Neural cell (in vitro differentiated cells): ENCODE measurements around the gene DGKZ. TPM values are rescaled to one million over a fixed set of nuclear protein-coding genes. Genes with fewer than 3 reads are reported as not detected.

Experiments
- H2AFZ ChIP-seq: fragments of 200-600, 300-800 bp; sonication (generic), shearing (Covaris generic); 2 replicates; pipeline ENCODE4 v1.6.0; 2014; ENCODE audit warnings: low read depth, mild to moderate bottlenecking, antibody characterized with exemption, low read length, moderate library complexity
- H3F3A ChIP-seq: fragments of 200-600 bp; shearing (Covaris generic); 2 replicates; pipeline ENCODE4 v1.6.1; 2016; ENCODE audit warnings: mild to moderate bottlenecking, moderate library complexity, mixed read lengths, antibody characterized with exemption, low read length; ENCODE audit not compliant: insufficient read depth, poor library complexity, severe bottlenecking
- H3K27ac ChIP-seq: fragments of 200-600, 300-800 bp; sonication (generic), shearing (Covaris generic); 2 replicates; pipeline ENCODE4 v1.5.1; 2014; ENCODE audit warnings: mild to moderate bottlenecking, low read length, moderate library complexity
- H3K27me3 ChIP-seq: fragments of 300-800, 200-600 bp; sonication (generic), shearing (Covaris generic); 2 replicates; pipeline ENCODE4 v1.6.0; 2014; ENCODE audit warnings: mild to moderate bottlenecking, low read depth, low read length, moderate library complexity; ENCODE audit not compliant: insufficient read depth
- H3K36me3 ChIP-seq: fragments of 300-800, 200-600 bp; sonication (generic), shearing (Covaris generic); 2 replicates; pipeline ENCODE4 v1.5.1; 2014; ENCODE audit warnings: mild to moderate bottlenecking, antibody characterized with exemption, low read length, moderate library complexity; ENCODE audit not compliant: insufficient read depth
- H3K4me2 ChIP-seq: fragments of 300-800, 200-600 bp; sonication (generic), shearing (Covaris generic); 2 replicates; pipeline ENCODE4 v1.6.0; 2014; ENCODE audit warnings: mild to moderate bottlenecking, low read length
- H3K4me3 ChIP-seq: fragments of 300-800, 200-600 bp; sonication (generic), shearing (Covaris generic); 2 replicates; pipeline ENCODE4 v1.5.1; 2014; ENCODE audit warnings: mild to moderate bottlenecking, low read length, moderate library complexity
- H3K79me2 ChIP-seq: fragments of 200-600 bp; shearing (Covaris generic); replicated peaks from 2 replicates; pipeline ENCODE4 v1.6.0; 2014; ENCODE audit warnings: mild to moderate bottlenecking, low read length, moderate library complexity; ENCODE audit not compliant: insufficient read depth
- H3K9ac ChIP-seq: fragments of 300-800, 200-600 bp; sonication (generic), shearing (Covaris generic); 2 replicates; pipeline ENCODE4 v1.6.1; 2016; ENCODE audit warnings: mild to moderate bottlenecking, low read length, mixed read lengths
- H3K9me2 ChIP-seq: fragments of 200-600 bp; shearing (Covaris generic); 2 replicates; pipeline ENCODE4 v1.6.1; 2016; ENCODE audit warnings: mild to moderate bottlenecking, low read length, mixed read lengths; ENCODE audit not compliant: insufficient read depth
- H3K9me3 ChIP-seq: fragments of 200-600, 300-800 bp; sonication (generic), shearing (Covaris generic); 2 replicates; pipeline ENCODE4 v1.6.1; 2016; ENCODE audit warnings: mild to moderate bottlenecking, mixed run types, low read length, moderate library complexity, mixed read lengths
- H4K20me1 ChIP-seq: fragments of 200-600 bp; shearing (Covaris generic); 2 replicates; pipeline ENCODE4 v1.6.1; 2016; ENCODE audit warnings: mild to moderate bottlenecking, mixed run types; ENCODE audit not compliant: insufficient read depth
- EP300 ChIP-seq: fragments of 450-650 bp; conservative IDR thresholded peaks from 2 replicates; pipeline ENCODE4 v1.6.1; 2014; ENCODE audit warnings: antibody characterized with exemption, mild to moderate bottlenecking, moderate library complexity; ENCODE audit not compliant: poor library complexity, severe bottlenecking
- EZH2 ChIP-seq: fragments of 200-600, 300-800 bp; shearing (Covaris generic), sonication (generic); IDR thresholded peaks from 2 replicates; pipeline ENCODE4 v1.6.1; 2014; ENCODE audit warnings: antibody characterized with exemption, low read length, borderline replicate concordance, mild to moderate bottlenecking; ENCODE audit not compliant: insufficient read depth, poor library complexity, severe bottlenecking
- MXI1 ChIP-seq: fragments of 450-650 bp; conservative IDR thresholded peaks from 2 replicates; pipeline ENCODE4 v1.6.1; 2014; ENCODE audit warnings: antibody characterized with exemption, mild to moderate bottlenecking; ENCODE audit not compliant: poor library complexity, severe bottlenecking
- POLR2AphosphoS5 ChIP-seq: IDR thresholded peaks from 2 replicates; pipeline ENCODE4 v1.6.1; 2012
- RAD21 ChIP-seq: fragments of 450-650 bp; conservative IDR thresholded peaks from 2 replicates; pipeline ENCODE4 v1.6.1; 2014; ENCODE audit warnings: antibody characterized with exemption, mild to moderate bottlenecking, moderate library complexity
- SMC3 ChIP-seq: fragments of 450-650 bp; conservative IDR thresholded peaks from 2 replicates; pipeline ENCODE4 v1.6.1; 2014; ENCODE audit warnings: antibody characterized with exemption, mild to moderate bottlenecking, moderate library complexity; ENCODE audit not compliant: poor library complexity
- TAF1 ChIP-seq: IDR thresholded peaks from 2 replicates; pipeline ENCODE4 v1.6.1; 2012; ENCODE audit warnings: low read depth
- polyA plus RNA-seq: library from polyadenylated mRNA; depleted of rRNA; stranded (reverse); fragments of >200 nt; gene quantifications from 2 replicates; pipeline ENCODE4 v1.2.3, GENCODE V29; 2014
- TF ChIP-seq, protein P1 (sequence below): fragments of 450-650 bp; IDR thresholded peaks from 2 replicates; pipeline ENCODE4 v1.5.1; 2014; ENCODE audit warnings: antibody characterized with exemption, mild to moderate bottlenecking, moderate library complexity; ENCODE audit not compliant: poor library complexity, severe bottlenecking
- TF ChIP-seq, protein P2 (sequence below): IDR thresholded peaks from 2 replicates; pipeline ENCODE4 v1.6.1; 2012; ENCODE audit warnings: borderline replicate concordance

DGKZ gene
- polyA plus RNA-seq, 1 donor from 2014 or later, result 55.7 TPM

DNA sequence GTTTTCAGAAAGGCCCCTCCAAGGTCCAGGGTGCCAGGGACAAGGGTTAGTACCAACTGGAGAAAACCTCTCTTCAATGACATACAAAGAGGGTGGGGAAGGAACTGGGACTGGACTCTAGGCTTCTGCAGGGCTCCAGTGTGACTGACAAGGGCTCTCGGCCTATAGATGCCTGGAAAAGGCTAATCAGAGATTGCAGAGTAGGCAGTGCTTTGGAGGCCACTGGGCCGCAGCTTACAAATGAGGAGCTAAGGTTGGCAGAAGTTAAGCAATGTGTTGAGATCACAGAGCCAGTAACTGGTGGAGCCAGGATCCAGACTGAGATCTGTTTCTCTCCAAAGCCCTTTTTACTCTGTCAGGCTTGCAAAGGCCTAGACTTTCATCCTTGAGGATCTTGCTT lies 7.4 kb upstream of the DGKZ start:
- H3K27ac ChIP-seq, result peak overlapping the region; percentile 84
- H3K4me2 ChIP-seq, result peak overlapping the region; percentile 41
- H4K20me1 ChIP-seq, result no peaks in the 10 kb centered on the region
- no peaks in the 10 kb centered on the region for H3K27me3 ChIP-seq
- H3K79me2 ChIP-seq, result peaks cover under 1% of the 10 kb centered on the region
- no peaks in the 10 kb centered on the region for H3F3A ChIP-seq
- no peaks in the 10 kb centered on the region for H3K9me3 ChIP-seq
- H3K36me3 ChIP-seq, result no peaks in the 10 kb centered on the region
- no peak overlapping the region for H2AFZ ChIP-seq
- H3K4me3 ChIP-seq, result peak overlapping the region; percentile 54
- no peaks in the 10 kb centered on the region for H3K9me2 ChIP-seq
- TF ChIP-seq EP300 (no peak), RAD21 (no peak), POLR2AphosphoS5 (no peak), TAF1 (no peak), EZH2 (no peak), MXI1 (no peak), SMC3 (no peak)
- TF ChIP-seq, protein P1, sequence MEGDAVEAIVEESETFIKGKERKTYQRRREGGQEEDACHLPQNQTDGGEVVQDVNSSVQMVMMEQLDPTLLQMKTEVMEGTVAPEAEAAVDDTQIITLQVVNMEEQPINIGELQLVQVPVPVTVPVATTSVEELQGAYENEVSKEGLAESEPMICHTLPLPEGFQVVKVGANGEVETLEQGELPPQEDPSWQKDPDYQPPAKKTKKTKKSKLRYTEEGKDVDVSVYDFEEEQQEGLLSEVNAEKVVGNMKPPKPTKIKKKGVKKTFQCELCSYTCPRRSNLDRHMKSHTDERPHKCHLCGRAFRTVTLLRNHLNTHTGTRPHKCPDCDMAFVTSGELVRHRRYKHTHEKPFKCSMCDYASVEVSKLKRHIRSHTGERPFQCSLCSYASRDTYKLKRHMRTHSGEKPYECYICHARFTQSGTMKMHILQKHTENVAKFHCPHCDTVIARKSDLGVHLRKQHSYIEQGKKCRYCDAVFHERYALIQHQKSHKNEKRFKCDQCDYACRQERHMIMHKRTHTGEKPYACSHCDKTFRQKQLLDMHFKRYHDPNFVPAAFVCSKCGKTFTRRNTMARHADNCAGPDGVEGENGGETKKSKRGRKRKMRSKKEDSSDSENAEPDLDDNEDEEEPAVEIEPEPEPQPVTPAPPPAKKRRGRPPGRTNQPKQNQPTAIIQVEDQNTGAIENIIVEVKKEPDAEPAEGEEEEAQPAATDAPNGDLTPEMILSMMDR, result no peak
- TF ChIP-seq, protein P2, sequence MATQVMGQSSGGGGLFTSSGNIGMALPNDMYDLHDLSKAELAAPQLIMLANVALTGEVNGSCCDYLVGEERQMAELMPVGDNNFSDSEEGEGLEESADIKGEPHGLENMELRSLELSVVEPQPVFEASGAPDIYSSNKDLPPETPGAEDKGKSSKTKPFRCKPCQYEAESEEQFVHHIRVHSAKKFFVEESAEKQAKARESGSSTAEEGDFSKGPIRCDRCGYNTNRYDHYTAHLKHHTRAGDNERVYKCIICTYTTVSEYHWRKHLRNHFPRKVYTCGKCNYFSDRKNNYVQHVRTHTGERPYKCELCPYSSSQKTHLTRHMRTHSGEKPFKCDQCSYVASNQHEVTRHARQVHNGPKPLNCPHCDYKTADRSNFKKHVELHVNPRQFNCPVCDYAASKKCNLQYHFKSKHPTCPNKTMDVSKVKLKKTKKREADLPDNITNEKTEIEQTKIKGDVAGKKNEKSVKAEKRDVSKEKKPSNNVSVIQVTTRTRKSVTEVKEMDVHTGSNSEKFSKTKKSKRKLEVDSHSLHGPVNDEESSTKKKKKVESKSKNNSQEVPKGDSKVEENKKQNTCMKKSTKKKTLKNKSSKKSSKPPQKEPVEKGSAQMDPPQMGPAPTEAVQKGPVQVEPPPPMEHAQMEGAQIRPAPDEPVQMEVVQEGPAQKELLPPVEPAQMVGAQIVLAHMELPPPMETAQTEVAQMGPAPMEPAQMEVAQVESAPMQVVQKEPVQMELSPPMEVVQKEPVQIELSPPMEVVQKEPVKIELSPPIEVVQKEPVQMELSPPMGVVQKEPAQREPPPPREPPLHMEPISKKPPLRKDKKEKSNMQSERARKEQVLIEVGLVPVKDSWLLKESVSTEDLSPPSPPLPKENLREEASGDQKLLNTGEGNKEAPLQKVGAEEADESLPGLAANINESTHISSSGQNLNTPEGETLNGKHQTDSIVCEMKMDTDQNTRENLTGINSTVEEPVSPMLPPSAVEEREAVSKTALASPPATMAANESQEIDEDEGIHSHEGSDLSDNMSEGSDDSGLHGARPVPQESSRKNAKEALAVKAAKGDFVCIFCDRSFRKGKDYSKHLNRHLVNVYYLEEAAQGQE, result no peak
- peak overlapping the region; percentile 61 for H3K9ac ChIP-seq

- TF ChIP-seq MXI1, result no peak
- no peak for TF ChIP-seq EP300
- TF ChIP-seq, protein P2, result no peak
- TF ChIP-seq EZH2, result no peak
- no peak for TF ChIP-seq TAF1
- TF ChIP-seq RAD21, result no peak
- TF ChIP-seq POLR2AphosphoS5, result no peak
- no peak for TF ChIP-seq SMC3
- TF ChIP-seq, protein P1, result no peak
- Histone ChIP-seq H3F3A (no peaks in the 10 kb centered on the region), H3K9me3 (no peaks in the 10 kb centered on the region), H3K27me3 (no peaks in the 10 kb centered on the region), H3K9me2 (no peaks in the 10 kb centered on the region), H3K9ac (no peak overlapping the region), H4K20me1 (no peaks in the 10 kb centered on the region), H3K27ac (no peak overlapping the region), H2AFZ (no peak overlapping the region), H3K4me3 (no peak overlapping the region), H3K36me3 (no peaks in the 10 kb centered on the region), H3K4me2 (no peak overlapping the region), H3K79me2 (no peaks in the 10 kb centered on the region)
These were observed 5.8 kb upstream of the DGKZ start for GRCh38 chr11:46341454-46341853.
